ENCODE measurements around the gene MAPK14.

- TF ChIP-seq CTCF (IDR thresholded peaks at IDR 0.05) (no peak), POLR2A (IDR thresholded peaks at IDR 0.05) (no peak)
Observed at GRCh38 chr6:36068586-36068985, 41.0 kb downstream of the MAPK14 start.
